WTC11 (cell line): ENCODE measurements around the gene MYOZ2. TPM values are rescaled to one million over a fixed set of nuclear protein-coding genes. Genes with fewer than 3 reads are reported as not detected.

Experiments
- ATAC-seq: fragments of 200-7000 bp; cut with Tn5 transposase; 2 replicates; pipeline ENCODE4 v1.10.0; 2021; ENCODE audit warnings: mild to moderate bottlenecking, moderate library complexity
- CTCF ChIA-PET: fragments of 300-600 bp; sonication (Branson Sonifier 250); formaldehyde crosslinking; loops from one replicate; lab custom pipeline; 2021; ENCODE audit warnings: antibody characterized with exemption; lab: Charles Lee
- POLR2A ChIA-PET: fragments of 350-600 bp; sonication (Branson Sonifier 250); formaldehyde crosslinking; loops from one replicate; lab custom pipeline; 2021; ENCODE audit warnings: antibody characterized with exemption; lab: Charles Lee
- DNase-seq: peaks from one replicate; pipeline ENCODE4 v3.0.0; 2021; ENCODE audit warnings: low spot score
- H3K27ac Mint-ChIP-seq: 2 replicates; pipeline ENCODE4 v1.8.0; 2021; ENCODE audit warnings: mixed read lengths
- H3K27me3 Mint-ChIP-seq: 2 replicates; pipeline ENCODE4 v1.8.0; 2021; ENCODE audit warnings: low read depth, mild to moderate bottlenecking, moderate library complexity, mixed read lengths
- H3K36me3 Mint-ChIP-seq: 2 replicates; pipeline ENCODE4 v1.8.0; 2021; ENCODE audit warnings: mixed read lengths
- H3K4me1 Mint-ChIP-seq: 2 replicates; pipeline ENCODE4 v1.8.0; 2022; ENCODE audit warnings: mixed read lengths
- H3K4me3 Mint-ChIP-seq: 2 replicates; pipeline ENCODE4 v1.8.0; 2021; ENCODE audit warnings: mild to moderate bottlenecking, moderate library complexity, mixed read lengths
- H3K9me3 Mint-ChIP-seq: 2 replicates; pipeline ENCODE4 v1.8.0; 2021; ENCODE audit warnings: mixed read lengths
- ATF1 ChIP-seq: sonication (generic); formaldehyde crosslinking; IDR thresholded peaks from 2 replicates; pipeline ENCODE4 v1.8.1; 2023; ENCODE audit warnings: mild to moderate bottlenecking, moderate library complexity, missing genetic modification reagents
- EMX1 ChIP-seq: fragments of 250-450 bp; sonication (Bioruptor Pico); IDR thresholded peaks from 2 replicates; pipeline ENCODE4 v1.8.0; 2021; ENCODE audit warnings: mild to moderate bottlenecking
- ETV6 ChIP-seq: sonication (generic); formaldehyde crosslinking; IDR thresholded peaks from 2 replicates; pipeline ENCODE4 v1.8.1; 2022; ENCODE audit warnings: mild to moderate bottlenecking, missing genetic modification reagents
- HMGA2 ChIP-seq: fragments of 250-450 bp; sonication (Bioruptor Pico); IDR thresholded peaks from 2 replicates; pipeline ENCODE4 v1.4.0; 2021; ENCODE audit warnings: mild to moderate bottlenecking, moderate library complexity
- JUN ChIP-seq: sonication (generic); formaldehyde crosslinking; IDR thresholded peaks from 2 replicates; pipeline ENCODE4 v1.8.0; 2023; ENCODE audit warnings: mild to moderate bottlenecking, missing genetic modification reagents
- MLX ChIP-seq: sonication (generic); formaldehyde crosslinking; IDR thresholded peaks from 2 replicates; pipeline ENCODE4 v1.8.1; 2023; ENCODE audit warnings: mild to moderate bottlenecking, missing genetic modification reagents, moderate library complexity
- MYBL2 ChIP-seq: sonication (generic); formaldehyde crosslinking; IDR thresholded peaks from 2 replicates; pipeline ENCODE4 v1.8.1; 2023; ENCODE audit warnings: mild to moderate bottlenecking, moderate library complexity, missing genetic modification reagents
- NFE2L1 ChIP-seq: sonication (generic); formaldehyde crosslinking; IDR thresholded peaks from 2 replicates; pipeline ENCODE4 v1.8.1; 2023; ENCODE audit warnings: missing genetic modification reagents
- NFYB ChIP-seq: sonication (generic); formaldehyde crosslinking; conservative IDR thresholded peaks from 2 replicates; pipeline ENCODE4 v1.8.0; 2022; ENCODE audit warnings: low read depth, missing genetic modification reagents
- NR2C2 ChIP-seq: sonication (generic); formaldehyde crosslinking; IDR thresholded peaks from 2 replicates; pipeline ENCODE4 v1.8.0; 2022; ENCODE audit warnings: mild to moderate bottlenecking, missing genetic modification reagents
- RORB ChIP-seq: fragments of 250-450 bp; sonication (Bioruptor Pico); IDR thresholded peaks from 2 replicates; pipeline ENCODE4 v1.9.0; 2021; ENCODE audit warnings: mild to moderate bottlenecking
- TCF7 ChIP-seq: sonication (generic); formaldehyde crosslinking; IDR thresholded peaks from 2 replicates; pipeline ENCODE4 v1.8.0; 2022; ENCODE audit warnings: mild to moderate bottlenecking, low read depth, missing genetic modification reagents, moderate library complexity
- TEAD4 ChIP-seq: sonication (generic); formaldehyde crosslinking; IDR thresholded peaks from 2 replicates; pipeline ENCODE4 v1.8.0; 2022; ENCODE audit warnings: mild to moderate bottlenecking, missing genetic modification reagents
- USF2 ChIP-seq: sonication (generic); formaldehyde crosslinking; IDR thresholded peaks from 2 replicates; pipeline ENCODE4 v1.8.1; 2023; ENCODE audit warnings: mild to moderate bottlenecking, missing genetic modification reagents, moderate library complexity
- ZBTB21 ChIP-seq: sonication (generic); formaldehyde crosslinking; IDR thresholded peaks from 2 replicates; pipeline ENCODE4 v1.8.1; 2023; ENCODE audit warnings: mild to moderate bottlenecking, missing genetic modification reagents, borderline replicate concordance
- ZNF263 ChIP-seq: sonication (generic); formaldehyde crosslinking; IDR thresholded peaks from 2 replicates; pipeline ENCODE4 v1.8.1; 2022; ENCODE audit warnings: low read depth, mild to moderate bottlenecking, moderate library complexity, missing genetic modification reagents
- ZNF317 ChIP-seq: sonication (generic); formaldehyde crosslinking; IDR thresholded peaks from 2 replicates; pipeline ENCODE4 v1.8.1; 2023; ENCODE audit warnings: low read depth, mild to moderate bottlenecking, moderate library complexity, missing genetic modification reagents, borderline replicate concordance
- ZNF512 ChIP-seq: sonication (generic); formaldehyde crosslinking; IDR thresholded peaks from 2 replicates; pipeline ENCODE4 v1.8.1; 2022; ENCODE audit warnings: missing genetic modification reagents, borderline replicate concordance
- total RNA-seq: library from RNA; stranded (reverse); gene quantifications from 3 replicates; pipeline ENCODE4 v1.2.3, GENCODE V29; 2021
- TF ChIP-seq, protein P1 (sequence below): fragments of 250-450 bp; sonication (Bioruptor Pico); IDR thresholded peaks from 2 replicates; pipeline ENCODE4 v1.9.0; 2021; ENCODE audit warnings: moderate library complexity, mild to moderate bottlenecking, inconsistent platforms, borderline replicate concordance
- TF ChIP-seq, protein P2 (sequence below): fragments of 250-450 bp; sonication (Bioruptor Pico); IDR thresholded peaks from 2 replicates; pipeline ENCODE4 v1.9.0; 2021; ENCODE audit warnings: mild to moderate bottlenecking

MYOZ2 gene
- total RNA-seq, 1 experiment from 2014 or later: not detected

- ChIA-PET POLR2A (no interaction called here), CTCF (no interaction called here)
- ATAC-seq: no peak
- DNase-seq: no peak
- Mint-ChIP-seq H3K27ac (no peak overlapping the region), H3K4me3 (no peak overlapping the region), H3K27me3 (no peaks in the 10 kb centered on the region), H3K9me3 (no peaks in the 10 kb centered on the region), H3K36me3 (no peaks in the 10 kb centered on the region), H3K4me1 (peaks cover 2% of the 10 kb centered on the region; the same call in 1 of the 2 replicates)
- TF ChIP-seq, protein P1, sequence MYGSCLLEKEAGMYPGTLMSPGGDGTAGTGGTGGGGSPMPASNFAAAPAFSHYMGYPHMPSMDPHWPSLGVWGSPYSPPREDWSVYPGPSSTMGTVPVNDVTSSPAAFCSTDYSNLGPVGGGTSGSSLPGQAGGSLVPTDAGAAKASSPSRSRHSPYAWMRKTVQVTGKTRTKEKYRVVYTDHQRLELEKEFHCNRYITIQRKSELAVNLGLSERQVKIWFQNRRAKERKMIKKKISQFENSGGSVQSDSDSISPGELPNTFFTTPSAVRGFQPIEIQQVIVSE (CRISPR knock-in tag): no peak
- TF ChIP-seq ZNF512 (CRISPR knock-in tag) (no peak), USF2 (no peak), TEAD4 (CRISPR knock-in tag) (no peak), ATF1 (no peak), NFE2L1 (no peak), ZNF263 (no peak), TCF7 (no peak), EMX1 (CRISPR knock-in tag) (no peak), ETV6 (no peak)
Observed at GRCh38 chr4:119113033-119113655, 22.5 kb upstream of the MYOZ2 start.

DNA sequence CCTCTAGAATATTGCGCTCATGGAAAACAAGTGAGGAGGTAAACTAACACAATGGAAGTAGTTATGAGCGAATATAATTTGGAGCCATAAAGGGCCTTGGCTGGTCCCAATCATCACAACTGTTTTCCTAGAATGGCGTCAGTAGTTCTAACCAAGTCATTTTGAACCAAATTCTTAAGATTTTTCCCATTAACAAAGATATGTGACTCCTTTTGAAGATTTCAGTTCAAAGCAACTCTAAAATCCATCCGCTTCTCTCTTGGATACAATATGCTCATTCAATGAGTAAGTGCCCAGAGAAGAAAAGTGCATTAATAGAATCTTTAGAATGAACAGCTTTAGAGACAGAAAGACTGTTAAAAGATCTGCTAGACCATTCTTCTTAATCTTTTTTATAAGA lies 19.6 kb upstream of the MYOZ2 start:
- DNase-seq (no peak), ATAC-seq (no peak)
- no peaks in the 10 kb centered on the region for H3K36me3 Mint-ChIP-seq
- H3K4me1 Mint-ChIP-seq: peaks cover 2% of the 10 kb centered on the region; the same call in 1 of the 2 replicates
- ChIA-PET CTCF (no interaction called here), POLR2A (no interaction called here)
- H3K27ac Mint-ChIP-seq: no peak overlapping the region
- no peak for TF ChIP-seq MYBL2 (CRISPR knock-in tag)
- TF ChIP-seq JUN (CRISPR knock-in tag): no peak
- TF ChIP-seq, protein P2, sequence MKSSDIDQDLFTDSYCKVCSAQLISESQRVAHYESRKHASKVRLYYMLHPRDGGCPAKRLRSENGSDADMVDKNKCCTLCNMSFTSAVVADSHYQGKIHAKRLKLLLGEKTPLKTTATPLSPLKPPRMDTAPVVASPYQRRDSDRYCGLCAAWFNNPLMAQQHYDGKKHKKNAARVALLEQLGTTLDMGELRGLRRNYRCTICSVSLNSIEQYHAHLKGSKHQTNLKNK: no peak
- no peak for TF ChIP-seq NR2C2
- no peak for TF ChIP-seq NFYB
- H3K9me3 Mint-ChIP-seq: peaks cover 2% of the 10 kb centered on the region; the same call in 1 of the 2 replicates
- H3K27me3 Mint-ChIP-seq: no peaks in the 10 kb centered on the region; the same call in 1 of the 2 replicates
- no peak overlapping the region for H3K4me3 Mint-ChIP-seq

DNA sequence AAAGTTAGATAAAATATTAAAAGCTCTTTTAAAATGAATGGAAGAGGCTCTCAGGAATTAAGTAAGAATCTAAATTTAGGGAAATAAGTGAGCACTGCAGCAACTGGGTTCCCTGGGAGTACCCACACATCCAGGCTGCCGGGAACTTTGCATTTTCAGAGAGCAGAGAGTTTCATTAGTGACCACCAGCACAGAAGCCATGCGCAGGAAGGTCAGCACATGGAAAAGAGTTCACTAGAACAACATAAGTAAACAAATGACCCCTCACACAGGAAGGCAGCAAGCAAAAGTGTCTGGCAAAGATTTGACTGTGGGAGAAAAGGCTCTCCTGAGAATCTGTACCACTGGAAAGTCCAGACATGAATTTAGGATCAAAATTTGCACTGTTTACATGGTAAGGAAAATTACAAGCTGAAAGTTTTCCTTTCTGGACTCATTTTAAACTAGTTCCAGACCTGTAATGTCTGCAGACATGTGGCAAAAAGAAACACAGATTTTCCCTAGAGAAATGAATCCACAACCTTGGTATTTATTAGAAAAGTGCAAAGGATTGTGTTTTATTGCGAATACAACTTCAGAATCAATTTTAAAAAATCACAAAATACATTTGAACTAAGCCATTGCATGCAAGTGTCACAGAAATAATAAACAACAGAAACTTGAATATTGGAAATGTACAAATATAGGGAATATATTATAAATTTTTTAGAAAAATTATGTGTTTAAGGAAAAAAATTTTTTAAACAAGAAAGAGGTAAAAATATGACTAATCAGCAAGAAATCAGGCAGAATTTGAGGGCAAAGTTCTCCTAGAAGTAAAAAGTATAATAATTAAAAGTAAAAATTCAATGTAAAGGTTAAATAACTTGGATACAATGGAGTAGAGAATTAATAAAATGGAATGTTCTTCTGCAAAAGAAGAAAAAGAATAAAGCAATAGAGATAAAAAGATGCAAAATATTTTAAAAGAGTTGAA lies 18.4 kb upstream of the MYOZ2 start:
- no peak for TF ChIP-seq RORB (CRISPR knock-in tag)
- no peak for TF ChIP-seq HMGA2 (CRISPR knock-in tag)
- TF ChIP-seq ZNF317: no peak
- no peak for TF ChIP-seq MLX (CRISPR knock-in tag)
- TF ChIP-seq ZBTB21 (CRISPR knock-in tag): no peak
- Mint-ChIP-seq H3K27ac (no peak overlapping the region), H3K4me1 (peaks cover 6% of the 10 kb centered on the region; the same call in 1 of the 2 replicates), H3K27me3 (no peaks in the 10 kb centered on the region; the same call in 1 of the 2 replicates), H3K36me3 (no peaks in the 10 kb centered on the region), H3K9me3 (peaks cover 2% of the 10 kb centered on the region; the same call in 1 of the 2 replicates), H3K4me3 (no peak overlapping the region)
- DNase-seq: no peak
- POLR2A ChIA-PET: no interaction called here
- CTCF ChIA-PET: no interaction called here
- no peak for ATAC-seq
